K562 (cell line): ENCODE results near the gene TRIM10.

Experiments used
- HNRNPLL ChIP-seq: fragments of 200-400 bp; formaldehyde crosslinking; IDR thresholded peaks from 2 replicates; pipeline ENCODE4 v1.6.1; 2017; ENCODE audit warnings: low read length, low read depth, mild to moderate bottlenecking; ENCODE audit not compliant: poor library complexity, severe bottlenecking
- VEZF1 ChIP-seq: fragments of 200-800 bp; sonication (Bioruptor generic); IDR thresholded peaks from 2 replicates; pipeline ENCODE4 v1.6.1; 2017; ENCODE audit warnings: missing genetic modification characterization, missing compliant biosample characterization
- ZNF175 ChIP-seq: fragments of 200-800 bp; sonication (Bioruptor generic); IDR thresholded peaks from 2 replicates; pipeline ENCODE4 v1.6.1; 2016; ENCODE audit warnings: low read depth, mild to moderate bottlenecking, missing genetic modification characterization, missing compliant biosample characterization
- TF ChIP-seq, protein P1 (sequence below), 3 experiments: IDR thresholded peaks in 2 of 3; conservative IDR thresholded peaks in 1 of 3; 2 replicates each; pipeline ENCODE4 v1.5.1; 2011 to 2012; ENCODE audit warnings: low read length in 3 of 3, mild to moderate bottlenecking in 3 of 3, control low read depth in 2 of 3, improper control_type of control experiment in 1 of 3, inconsistent platforms in 1 of 3, low read depth in 1 of 3, mixed read lengths in 1 of 3, moderate library complexity in 1 of 3; ENCODE audit not compliant: insufficient read depth in 2 of 3

DNA sequence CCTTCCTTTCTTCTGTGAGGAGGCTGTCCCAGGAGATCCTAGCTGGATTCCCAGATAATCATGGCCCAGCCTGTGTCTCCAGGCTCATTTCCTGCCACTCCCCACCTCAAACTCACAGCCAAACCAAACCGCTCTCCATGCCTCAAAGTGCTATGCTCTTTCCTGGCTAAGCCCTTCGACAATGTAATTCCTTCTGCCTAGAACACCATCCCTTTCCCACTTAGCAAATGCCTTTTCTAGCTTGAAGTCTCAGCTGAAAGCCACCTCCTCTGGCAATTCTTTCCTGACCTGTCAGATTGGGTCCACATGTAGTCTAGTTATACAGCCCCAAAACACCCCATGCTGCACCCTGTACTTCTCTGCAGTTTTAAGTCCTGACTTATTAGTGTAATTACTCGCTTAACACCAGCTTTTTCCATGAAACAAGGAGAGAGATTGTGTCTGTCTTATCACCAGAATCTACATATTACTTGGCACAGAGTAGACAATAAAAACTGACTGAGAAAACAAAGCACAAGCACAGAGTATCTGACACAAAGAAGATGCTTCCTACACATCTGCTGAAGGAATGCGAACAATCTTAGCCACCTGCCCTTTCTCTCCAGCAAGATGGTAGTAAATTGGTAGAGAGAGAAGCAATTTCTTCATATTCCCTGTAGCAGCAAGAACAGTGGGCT is 46.7 kb upstream of the TRIM10 start:
- TF ChIP-seq, protein P1, sequence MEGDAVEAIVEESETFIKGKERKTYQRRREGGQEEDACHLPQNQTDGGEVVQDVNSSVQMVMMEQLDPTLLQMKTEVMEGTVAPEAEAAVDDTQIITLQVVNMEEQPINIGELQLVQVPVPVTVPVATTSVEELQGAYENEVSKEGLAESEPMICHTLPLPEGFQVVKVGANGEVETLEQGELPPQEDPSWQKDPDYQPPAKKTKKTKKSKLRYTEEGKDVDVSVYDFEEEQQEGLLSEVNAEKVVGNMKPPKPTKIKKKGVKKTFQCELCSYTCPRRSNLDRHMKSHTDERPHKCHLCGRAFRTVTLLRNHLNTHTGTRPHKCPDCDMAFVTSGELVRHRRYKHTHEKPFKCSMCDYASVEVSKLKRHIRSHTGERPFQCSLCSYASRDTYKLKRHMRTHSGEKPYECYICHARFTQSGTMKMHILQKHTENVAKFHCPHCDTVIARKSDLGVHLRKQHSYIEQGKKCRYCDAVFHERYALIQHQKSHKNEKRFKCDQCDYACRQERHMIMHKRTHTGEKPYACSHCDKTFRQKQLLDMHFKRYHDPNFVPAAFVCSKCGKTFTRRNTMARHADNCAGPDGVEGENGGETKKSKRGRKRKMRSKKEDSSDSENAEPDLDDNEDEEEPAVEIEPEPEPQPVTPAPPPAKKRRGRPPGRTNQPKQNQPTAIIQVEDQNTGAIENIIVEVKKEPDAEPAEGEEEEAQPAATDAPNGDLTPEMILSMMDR (IDR thresholded peaks at IDR 0.05 in 2 of 3, conservative IDR thresholded peaks at IDR 0.05 in 1 of 3; ENCODE audit: insufficient read depth in 2 of 3, low read depth in 1 of 3, low read length in 3 of 3): no peak
- TF ChIP-seq HNRNPLL: no peak
- TF ChIP-seq VEZF1: no peak
- TF ChIP-seq ZNF175 (CRISPR knock-in tag): no peak
